Stomach (tissue), 9 donors: ENCODE measurements around the gene AP2S1. TPM values are rescaled to one million over a fixed set of nuclear protein-coding genes. Genes with fewer than 3 reads are reported as not detected.

Experiments
- DNase-seq, 2 donors: peaks; one replicate each; pipeline versions ENCODE4 v3.0.0 to v3.0.0-alpha.2; 2013 to 2019
- H3K27ac ChIP-seq, 5 donors: fragments of 200-600 bp in 4 of 5; sonication (generic) in 4 of 5; one replicate each; pipeline ENCODE4 v1.5.1; 2013 to 2019; ENCODE audit warnings: mild to moderate bottlenecking in 1 of 5, moderate library complexity in 1 of 5
- H3K27me3 ChIP-seq, 3 donors: fragments of 200-600 bp; sonication (generic); one replicate each; pipeline ENCODE4 v1.5.1; 2017 to 2019; ENCODE audit warnings: mixed run types in 1 of 3
- H3K36me3 ChIP-seq, 4 donors: fragments of 200-600 bp; sonication (generic); 1 replicate in 3 of 4; 2 replicates in 1 of 4; pipeline ENCODE4 v1.5.1; 2016 to 2019
- H3K4me1 ChIP-seq, 4 donors: fragments of 200-600 bp; sonication (generic); one replicate each; pipeline ENCODE4 v1.5.1; 2016 to 2019
- H3K4me3 ChIP-seq, 4 donors: fragments of 200-600 bp; sonication (generic) in 3 of 4; one replicate each; pipeline ENCODE4 v1.5.1; 2016 to 2019; ENCODE audit warnings: mild to moderate bottlenecking in 1 of 4
- H3K9me3 ChIP-seq, 4 donors: fragments of 200-600 bp; sonication (generic); one replicate each; pipeline ENCODE4 v1.5.1; 2016 to 2019
- CTCF ChIP-seq, 7 experiments: fragments of 450-650 bp in 4 of 7; fragments of 200-600 bp in 3 of 7; sonication (generic) in 3 of 7; IDR thresholded peaks; one replicate each; pipeline ENCODE4 v1.5.1; 2016 to 2019; ENCODE audit warnings: antibody characterized with exemption in 7 of 7, control low read depth in 2 of 7, mild to moderate bottlenecking in 1 of 7
- EP300 ChIP-seq: sonication (generic); formaldehyde crosslinking; IDR thresholded peaks from one replicate; pipeline ENCODE4 v1.6.1; 2017; ENCODE audit warnings: antibody characterized with exemption
- POLR2A ChIP-seq, 4 donors: fragments of 450-650 bp; IDR thresholded peaks; one replicate each; pipeline ENCODE4 v1.6.1; 2016; ENCODE audit warnings: antibody characterized with exemption in 4 of 4, control low read depth in 2 of 4, mild to moderate bottlenecking in 1 of 4, moderate library complexity in 1 of 4
- POLR2AphosphoS5 ChIP-seq, 3 donors: sonication (generic); formaldehyde crosslinking; IDR thresholded peaks; one replicate each; pipeline ENCODE4 v1.6.1; 2016; ENCODE audit warnings: antibody characterized with exemption in 3 of 3
- WGBS, 5 donors: extraction: QIAGEN DNeasy Blood & Tissue Kit in 3 of 5; methylation state at CpG; one replicate each; pipeline versions ENCODE4 v1.1.5 to v1.1.7; 2013 to 2018; 5-methylcytosine and 5-hydroxymethylcytosine counted together
- intact Hi-C: fragments of 100-400 bp; cut with DNase I; formaldehyde crosslinking; loops from one replicate; pipeline ENCODE4 v1.15.1; 2023; ENCODE audit warnings: low total_unique reads
- polyA plus RNA-seq, 3 donors: library from polyadenylated mRNA; stranded (reverse); fragments of 200-250 nt; gene quantifications; one replicate each; pipeline ENCODE4 v1.2.3, GENCODE V29; 2013
- total RNA-seq, 5 donors: library from RNA; depleted of rRNA; stranded (reverse); fragments of >200 nt; gene quantifications; one replicate each; pipeline versions ENCODE4 v1.1.0 to v1.2.3, GENCODE V29; 2014 to 2016
- donor health status: healthy with polysubstance abuse.
- donor health status: Bipolar disorder and iron deficiency.
- donor health status: healthy.

Gene AP2S1
- total and polyA plus RNA-seq, 8 donors = 4.9 to 191 (median 96.1) TPM

GRCh38 chr19:46839752-46840497, 10.7 kb downstream of the AP2S1 start:
- Histone ChIP-seq H3K36me3 (peaks cover 33 to 76% (median 72%) of the 10 kb centered on the region in 4 donors), H3K4me3 (no peak overlapping the region), H3K4me1 (peaks cover 7 to 43% (median 27%) of the 10 kb centered on the region in 4 donors), H3K27ac (peak overlapping the region in 4 of 5 donors; percentile 3 to 79 (median 67)), H3K27me3 (no peaks in the 10 kb centered on the region), H3K9me3 (no peaks in the 10 kb centered on the region)
- intact Hi-C loops = loop anchor here (5.0 kb wide), 1 partner anchor 83 kb away; no protein-coding TSS in a partner anchor
- DNase-seq = peak; percentile 44 to 72
- WGBS, 5 donors = 44 to 70% (median 53%) methylated on average over 11 to 12 of the region's 12 CpGs
- TF ChIP-seq POLR2A (IDR thresholded peaks at IDR 0.05) = no peak
- TF ChIP-seq EP300 = no peak
- no peak for TF ChIP-seq CTCF (IDR thresholded peaks at IDR 0.05)
- TF ChIP-seq POLR2AphosphoS5 (IDR thresholded peaks at IDR 0.05) = no peak

- DNase-seq = no peak
- intact Hi-C loops = no loop called here
- WGBS, 5 donors = 80 to 93% (median 87%) methylated on average over 15 to 20 of the region's 20 CpGs
- Histone ChIP-seq H3K27me3 (no peaks in the 10 kb centered on the region), H3K36me3 (peaks cover 20 to 58% (median 55%) of the 10 kb centered on the region in 4 donors), H3K4me1 (peaks cover 7 to 43% (median 27%) of the 10 kb centered on the region in 4 donors), H3K4me3 (no peak overlapping the region), H3K9me3 (no peaks in the 10 kb centered on the region), H3K27ac (no peak overlapping the region)
- TF ChIP-seq EP300 = no peak
- no peak for TF ChIP-seq CTCF (IDR thresholded peaks at IDR 0.05)
- no peak for TF ChIP-seq POLR2AphosphoS5 (IDR thresholded peaks at IDR 0.05)
- TF ChIP-seq POLR2A (IDR thresholded peaks at IDR 0.05) = no peak
Measured at GRCh38 chr19:46838160-46838559, 12.5 kb downstream of the AP2S1 start.

GRCh38 chr19:46834984-46835383, 15.7 kb downstream of the AP2S1 start:
- DNase-seq = no peak
- peaks cover 0 to 16% (median 14%) of the 10 kb centered on the region in 4 donors for H3K4me1 ChIP-seq
- no peak for TF ChIP-seq EP300
- TF ChIP-seq POLR2A (IDR thresholded peaks at IDR 0.05) = no peak
- TF ChIP-seq CTCF (IDR thresholded peaks at IDR 0.05) = no peak
- no peak for TF ChIP-seq POLR2AphosphoS5 (IDR thresholded peaks at IDR 0.05)
- no peaks in the 10 kb centered on the region for H3K27me3 ChIP-seq
- H3K27ac ChIP-seq = no peak overlapping the region
- no peak overlapping the region for H3K4me3 ChIP-seq
- H3K9me3 ChIP-seq = no peaks in the 10 kb centered on the region
- 93 to 97% (median 95%) methylated on average over 6 of the region's 6 CpGs for WGBS, 5 donors
- H3K36me3 ChIP-seq = peaks cover 12 to 36% (median 32%) of the 10 kb centered on the region in 4 donors
- intact Hi-C loops = no loop called here

- DNase-seq = no peak
- Histone ChIP-seq H3K9me3 (no peaks in the 10 kb centered on the region), H3K27ac (no peak overlapping the region), H3K27me3 (no peaks in the 10 kb centered on the region), H3K4me1 (peaks cover 0 to 13% (median 8%) of the 10 kb centered on the region in 4 donors), H3K4me3 (no peak overlapping the region), H3K36me3 (peaks cover 12 to 27% (median 24%) of the 10 kb centered on the region in 4 donors)
- TF ChIP-seq CTCF (IDR thresholded peaks at IDR 0.05) (no peak), POLR2AphosphoS5 (IDR thresholded peaks at IDR 0.05) (no peak), POLR2A (IDR thresholded peaks at IDR 0.05) (no peak)
- WGBS, 5 donors = 72 to 86% (median 84%) methylated on average over 5 of the region's 5 CpGs
- intact Hi-C loops = no loop called here
Measured at GRCh38 chr19:46834121-46834520, 16.5 kb downstream of the AP2S1 start.
